GM12878 (cell line): ENCODE measurements around the gene IL32.

Experiments
- CEBPB ChIP-seq, 2 experiments: fragments of 150-350 bp in 1 of 2; IDR thresholded peaks; 2 replicates each; pipeline ENCODE4 v1.6.1; 2012 to 2014; ENCODE audit warnings: low read depth in 2 of 2, low read length in 2 of 2, borderline replicate concordance in 1 of 2, inconsistent platforms in 1 of 2
- CHD4 ChIP-seq: fragments of 200-600 bp; sonication (generic); IDR thresholded peaks from 2 replicates; pipeline ENCODE4 v1.6.1; 2016; ENCODE audit warnings: mild to moderate bottlenecking
- CTCF ChIP-seq, 3 experiments: IDR thresholded peaks in 2 of 3; conservative IDR thresholded peaks in 1 of 3; 2 replicates each; pipeline ENCODE4 v1.5.1; 2011; ENCODE audit warnings: low read depth in 3 of 3, low read length in 3 of 3, mild to moderate bottlenecking in 3 of 3, control low read depth in 2 of 3, moderate library complexity in 2 of 3, inconsistent platforms in 1 of 3, mixed read lengths in 1 of 3; ENCODE audit not compliant: control insufficient read depth in 2 of 3, insufficient read depth in 1 of 3; ENCODE audit errors: extremely low read depth in 1 of 3
- EZH2 ChIP-seq: IDR thresholded peaks from 2 replicates; pipeline ENCODE4 v1.6.1; 2012; ENCODE audit warnings: low read depth, mild to moderate bottlenecking, control low read depth, inconsistent platforms, low read length, borderline replicate concordance; ENCODE audit not compliant: control insufficient read depth
- FOXM1 ChIP-seq: IDR thresholded peaks from 2 replicates; pipeline ENCODE4 v1.6.1; 2012; ENCODE audit warnings: low read depth, mild to moderate bottlenecking, inconsistent platforms, low read length, moderate library complexity
- JUNB ChIP-seq: IDR thresholded peaks from 2 replicates; pipeline ENCODE4 v1.6.1; 2016; ENCODE audit warnings: antibody characterized with exemption, mild to moderate bottlenecking
- MAX ChIP-seq: IDR thresholded peaks from 2 replicates; pipeline ENCODE4 v1.6.1; 2012; ENCODE audit warnings: low read depth, low read length, improper control_type of control experiment
- PKNOX1 ChIP-seq: fragments of 450-650 bp; IDR thresholded peaks from 2 replicates; pipeline ENCODE4 v1.6.1; 2016; ENCODE audit warnings: mild to moderate bottlenecking
- SREBF1 ChIP-seq: IDR thresholded peaks from 2 replicates; pipeline ENCODE4 v1.6.1; 2012; ENCODE audit warnings: mild to moderate bottlenecking, low read length
- TARDBP ChIP-seq: IDR thresholded peaks from 2 replicates; pipeline ENCODE4 v1.6.1; 2016; ENCODE audit warnings: borderline replicate concordance
- TBL1XR1 ChIP-seq: IDR thresholded peaks from 2 replicates; pipeline ENCODE4 v1.6.1; 2012; ENCODE audit warnings: low read depth, low read length, improper control_type of control experiment
- TCF12 ChIP-seq: IDR thresholded peaks from 2 replicates; pipeline ENCODE4 v1.6.1; 2011; ENCODE audit warnings: low read depth, mild to moderate bottlenecking, low read length
- YY1 ChIP-seq: IDR thresholded peaks from 2 replicates; pipeline ENCODE4 v1.6.1; 2011; ENCODE audit warnings: low read depth, mild to moderate bottlenecking, low read length

GRCh38 chr16:3025032-3026002, 40.1 kb upstream of the IL32 start:
- TF ChIP-seq MAX = no peak
- TF ChIP-seq JUNB = no peak
- TF ChIP-seq CTCF (IDR thresholded peaks at IDR 0.05 in 2 of 3, conservative IDR thresholded peaks at IDR 0.05 in 1 of 3; ENCODE audit: control insufficient read depth in 2 of 3, extremely low read depth in 1 of 3, insufficient read depth in 1 of 3, low read depth in 3 of 3, low read length in 3 of 3) = no peak
- no peak for TF ChIP-seq EZH2
- TF ChIP-seq TARDBP = no peak
- TF ChIP-seq TBL1XR1 = no peak
- TF ChIP-seq YY1 = no peak
- TF ChIP-seq TCF12 = no peak
- no peak for TF ChIP-seq PKNOX1
- TF ChIP-seq CEBPB (IDR thresholded peaks at IDR 0.05; ENCODE audit: borderline replicate concordance in 1 of 2, low read depth in 2 of 2, low read length in 2 of 2) = no peak
- no peak for TF ChIP-seq SREBF1
- TF ChIP-seq FOXM1 = no peak
- no peak for TF ChIP-seq CHD4
